PC-9 (cell line): Measurements from ENCODE around the gene TMEM164. TPM values are rescaled to one million over a fixed set of nuclear protein-coding genes. Genes with fewer than 3 reads are reported as not detected.

ENCODE experiments used
- BruUV-seq: library from RNA; stranded (reverse); fragments of 400-500 nt; replicated peaks from 2 replicates; lab custom pipeline; 2021; lab: Mats Ljungman, UMichigan
- CTCF ChIA-PET: fragments of 300-600 bp; sonication (Branson Sonifier 250); formaldehyde crosslinking; loops from one replicate; lab custom pipeline; 2022; ENCODE audit warnings: antibody characterized with exemption; lab: Charles Lee
- POLR2A ChIA-PET: fragments of 300-600 bp; sonication (Branson Sonifier 250); formaldehyde crosslinking; loops from one replicate; lab custom pipeline; 2022; ENCODE audit warnings: antibody characterized with exemption; ENCODE audit not compliant: unreplicated experiment; lab: Charles Lee
- DNase-seq, 2 experiments: peaks; one replicate each; pipeline versions ENCODE4 v3.0.0 to v3.0.0-alpha.2; 2015 to 2022; ENCODE audit warnings: mixed read lengths in 1 of 2
- H2AFZ ChIP-seq: fragments of 200-600 bp; sonication (generic); 2 replicates; pipeline ENCODE4 v1.8.1; 2017; ENCODE audit warnings: antibody characterized with exemption
- H3F3A ChIP-seq: fragments of 200-600 bp; sonication (generic); 2 replicates; pipeline ENCODE4 v1.8.1; 2017; ENCODE audit warnings: antibody characterized with exemption, mild to moderate bottlenecking, low read depth; ENCODE audit not compliant: insufficient read depth
- H3K27ac ChIP-seq: fragments of 200-600 bp; sonication (generic); 2 replicates; pipeline ENCODE4 v1.6.1; 2016; ENCODE audit warnings: mixed run types
- H3K27me3 ChIP-seq: fragments of 200-600 bp; sonication (generic); 2 replicates; pipeline ENCODE4 v1.6.1; 2016; ENCODE audit warnings: low read depth, mixed run types; ENCODE audit not compliant: insufficient read depth
- H3K36me3 ChIP-seq: fragments of 200-600 bp; sonication (generic); 2 replicates; pipeline ENCODE4 v1.6.1; 2016; ENCODE audit warnings: low read depth, mixed run types
- H3K4me1 ChIP-seq: fragments of 200-600 bp; sonication (generic); replicated peaks from 2 replicates; pipeline ENCODE4 v1.6.1; 2016; ENCODE audit warnings: mixed run types; ENCODE audit not compliant: insufficient read depth
- H3K4me2 ChIP-seq: fragments of 200-600 bp; sonication (generic); 2 replicates; pipeline ENCODE4 v1.6.1; 2017; ENCODE audit warnings: mixed run types
- H3K4me3 ChIP-seq: fragments of 200-600 bp; sonication (generic); 2 replicates; pipeline ENCODE4 v1.6.1; 2016; ENCODE audit warnings: mixed run types
- H3K79me2 ChIP-seq: fragments of 200-600 bp; sonication (generic); 2 replicates; pipeline ENCODE4 v1.6.1; 2017; ENCODE audit warnings: low read depth, mixed run types
- H3K9me2 ChIP-seq: fragments of 200-600 bp; sonication (generic); 2 replicates; pipeline ENCODE4 v1.8.1; 2017; ENCODE audit warnings: mild to moderate bottlenecking; ENCODE audit not compliant: insufficient read depth
- H3K9me3 ChIP-seq: fragments of 200-600 bp; sonication (generic); 2 replicates; pipeline ENCODE4 v1.8.1; 2016; ENCODE audit warnings: low read depth; ENCODE audit not compliant: insufficient read depth
- H4K20me1 ChIP-seq: fragments of 200-600 bp; sonication (generic); 2 replicates; pipeline ENCODE4 v1.8.1; 2017; ENCODE audit not compliant: insufficient read depth
- CTCF ChIP-seq: fragments of 200-600 bp; sonication (generic); conservative IDR thresholded peaks from 2 replicates; pipeline ENCODE4 v1.6.1; 2017; ENCODE audit warnings: mixed run types, antibody characterized with exemption, mild to moderate bottlenecking, moderate library complexity
- EZH2 ChIP-seq: fragments of 200-600 bp; sonication (generic); IDR thresholded peaks from 2 replicates; pipeline ENCODE4 v1.8.0; 2017; ENCODE audit warnings: antibody characterized with exemption, low read depth
- intact Hi-C: fragments of 100-400 bp; cut with micrococcal nuclease; formaldehyde crosslinking; loops from one replicate; pipeline ENCODE4 v1.10.0; 2022; ENCODE audit not compliant: unreplicated experiment
- total RNA-seq: library from RNA; stranded (reverse); gene quantifications from 2 replicates; pipeline ENCODE4 v1.2.3, GENCODE V29; 2021

Gene TMEM164
- total RNA-seq, 1 experiment from 2014 or later: 44.5 TPM

GRCh38 chrX:110081320-110081719, 78.4 kb downstream of the TMEM164 start:
- H3K4me2 ChIP-seq: no peak overlapping the region
- H3K36me3 ChIP-seq: no peaks in the 10 kb centered on the region
- H3K27ac ChIP-seq: no peak overlapping the region
- H4K20me1 ChIP-seq: no peaks in the 10 kb centered on the region
- intact Hi-C loops: no loop called here
- ChIA-PET POLR2A (no interaction called here), CTCF (no interaction called here)
- H3K9me2 ChIP-seq: no peaks in the 10 kb centered on the region
- H2AFZ ChIP-seq: no peak overlapping the region
- no peak overlapping the region for H3K4me3 ChIP-seq
- peaks cover 14% of the 10 kb centered on the region for H3F3A ChIP-seq
- no peaks in the 10 kb centered on the region for H3K9me3 ChIP-seq
- no TSS peak for BruUV-seq
- no peaks in the 10 kb centered on the region for H3K27me3 ChIP-seq
- peaks cover 19% of the 10 kb centered on the region; the same call in 1 of the 2 replicates for H3K79me2 ChIP-seq
- peaks cover 16% of the 10 kb centered on the region for H3K4me1 ChIP-seq
- TF ChIP-seq CTCF (no peak), EZH2 (no peak)
- no peak for DNase-seq

- Histone ChIP-seq H3K4me2 (no peak overlapping the region), H3K4me1 (peaks cover 20% of the 10 kb centered on the region), H2AFZ (no peak overlapping the region), H3K36me3 (no peaks in the 10 kb centered on the region), H3K27ac (no peak overlapping the region), H3K79me2 (peaks cover 15% of the 10 kb centered on the region; the same call in 1 of the 2 replicates), H3K4me3 (no peak overlapping the region), H3K9me3 (no peaks in the 10 kb centered on the region), H3K27me3 (no peaks in the 10 kb centered on the region), H4K20me1 (no peaks in the 10 kb centered on the region), H3F3A (peaks cover 18% of the 10 kb centered on the region), H3K9me2 (no peaks in the 10 kb centered on the region)
- no TSS peak for BruUV-seq
- intact Hi-C loops: no loop called here
- ChIA-PET CTCF (no interaction called here), POLR2A (no interaction called here)
- no peak for TF ChIP-seq EZH2
- no peak for TF ChIP-seq CTCF
- no peak for DNase-seq
These were observed 78.8 kb downstream of the TMEM164 start for GRCh38 chrX:110081740-110082139.

GRCh38 chrX:110082161-110082560, 79.2 kb downstream of the TMEM164 start:
- CTCF ChIA-PET: no interaction called here
- TF ChIP-seq CTCF (no peak), EZH2 (no peak)
- no peak for DNase-seq

More at GRCh38 chrX:110082161-110082560, 79.2 kb downstream of the TMEM164 start:
- Histone ChIP-seq H3K9me3 (no peaks in the 10 kb centered on the region), H3K4me3 (no peak overlapping the region), H3K4me2 (no peak overlapping the region), H3K27me3 (no peaks in the 10 kb centered on the region), H3K79me2 (peaks cover 10% of the 10 kb centered on the region; the same call in 1 of the 2 replicates), H3F3A (peaks cover 22% of the 10 kb centered on the region), H3K27ac (no peak overlapping the region), H3K9me2 (no peaks in the 10 kb centered on the region), H3K4me1 (peaks cover 23% of the 10 kb centered on the region), H2AFZ (no peak overlapping the region), H4K20me1 (no peaks in the 10 kb centered on the region), H3K36me3 (no peaks in the 10 kb centered on the region)
- POLR2A ChIA-PET: no interaction called here
- BruUV-seq: no TSS peak
- intact Hi-C loops: no loop called here
